Measurements from ENCODE around the gene HS3ST5.

Gene HS3ST5

GRCh38 chr6:114288701-114289495 is 53.9 kb downstream of the HS3ST5 start:
- no peak overlapping the region for H3K27ac ChIP-seq
- no peak for TF ChIP-seq ZFX (IDR thresholded peaks at IDR 0.05; ENCODE audit: borderline replicate concordance)
- TF ChIP-seq CTCF (IDR thresholded peaks at IDR 0.05): no peak

DNA sequence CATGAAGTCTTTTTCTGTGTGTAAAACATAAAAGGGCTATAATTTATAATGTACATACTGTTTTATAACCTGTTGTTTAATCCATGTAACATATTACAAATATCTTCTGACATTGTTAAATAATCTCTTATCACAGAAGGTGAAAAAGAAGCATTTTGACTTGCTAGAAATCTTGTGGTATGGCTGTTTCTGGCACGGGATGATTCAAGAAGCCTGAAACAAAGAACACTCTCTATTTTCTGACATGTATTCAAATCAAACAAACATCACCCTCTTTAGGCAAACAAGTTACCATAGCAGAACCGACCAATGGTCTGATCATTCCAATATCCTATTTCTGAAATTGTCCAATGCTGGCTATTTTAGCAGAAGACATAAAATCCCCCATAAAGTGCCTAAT is 55.4 kb downstream of the HS3ST5 start:
- H3K27ac ChIP-seq: no peak overlapping the region
- TF ChIP-seq ZFX (IDR thresholded peaks at IDR 0.05; ENCODE audit: borderline replicate concordance): no peak
- no peak for TF ChIP-seq CTCF (IDR thresholded peaks at IDR 0.05)

DNA sequence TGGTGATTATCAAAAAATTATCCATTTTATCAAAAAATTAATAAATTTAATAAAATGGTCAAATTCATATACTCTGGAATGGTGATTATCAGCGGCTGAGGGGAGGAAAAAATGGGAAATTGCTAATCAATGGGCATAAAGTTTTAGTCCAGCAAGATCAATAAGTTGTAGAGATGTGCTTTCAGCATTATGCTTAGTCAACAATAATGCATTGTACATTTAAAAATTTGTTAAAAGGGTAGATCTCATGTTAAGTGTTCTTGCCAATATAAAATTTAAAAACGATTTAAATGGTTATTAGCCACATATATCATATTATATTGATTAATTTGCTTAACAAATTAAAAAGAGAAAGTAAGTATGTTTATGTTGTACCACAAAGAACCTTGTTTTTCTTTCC is 56.6 kb downstream of the HS3ST5 start:
- no peak for TF ChIP-seq CTCF (IDR thresholded peaks at IDR 0.05)
- no peak for TF ChIP-seq ZFX (IDR thresholded peaks at IDR 0.05; ENCODE audit: borderline replicate concordance)
- no peak overlapping the region for H3K27ac ChIP-seq

GRCh38 chr6:114284281-114284680 is 58.5 kb downstream of the HS3ST5 start:
- H3K27ac ChIP-seq: no peak overlapping the region
- no peak for TF ChIP-seq CTCF (IDR thresholded peaks at IDR 0.05)
- TF ChIP-seq ZFX (IDR thresholded peaks at IDR 0.05; ENCODE audit: borderline replicate concordance): no peak

GRCh38 chr6:114282292-114282691 is 60.5 kb downstream of the HS3ST5 start:
- no peak for TF ChIP-seq ZFX (IDR thresholded peaks at IDR 0.05; ENCODE audit: borderline replicate concordance)
- TF ChIP-seq CTCF (IDR thresholded peaks at IDR 0.05): no peak
- H3K27ac ChIP-seq: no peak overlapping the region

GRCh38 chr6:114281496-114281895 is 61.3 kb downstream of the HS3ST5 start:
- TF ChIP-seq ZFX (IDR thresholded peaks at IDR 0.05; ENCODE audit: borderline replicate concordance): no peak
- no peak for TF ChIP-seq CTCF (IDR thresholded peaks at IDR 0.05)

GRCh38 chr6:114280239-114280982 is 62.4 kb downstream of the HS3ST5 start:
- TF ChIP-seq ZFX (IDR thresholded peaks at IDR 0.05; ENCODE audit: borderline replicate concordance) (no peak), CTCF (IDR thresholded peaks at IDR 0.05) (no peak)
- no peak overlapping the region for H3K27ac ChIP-seq

More at GRCh38 chr6:114281496-114281895, 61.3 kb downstream of the HS3ST5 start:
- no peak overlapping the region for H3K27ac ChIP-seq
